ENCODE data around the gene RANBP3. TPM values are rescaled to one million over a fixed set of nuclear protein-coding genes. Genes with fewer than 3 reads are reported as not detected.

RANBP3 gene
- total RNA-seq, 1 experiment from 2014 or later, result 59.5 TPM

- Mint-ChIP-seq H3K27me3 (ENCODE audit: insufficient read depth, unreplicated experiment) (no peaks in the 10 kb centered on the region), H3K4me1 (ENCODE audit: insufficient read depth, unreplicated experiment) (peaks cover 6% of the 10 kb centered on the region), H3K9me3 (ENCODE audit: unreplicated experiment) (no peaks in the 10 kb centered on the region), H3K36me3 (ENCODE audit: insufficient read depth, unreplicated experiment) (peaks cover 67% of the 10 kb centered on the region), H3K27ac (ENCODE audit: low read depth, unreplicated experiment) (no peak overlapping the region), H3K4me3 (ENCODE audit: unreplicated experiment) (no peak overlapping the region)
- ChIA-PET CTCF (interaction anchor here (0.5 kb wide), 1 partner anchor 30 kb away, joined by 5 read pairs; no protein-coding TSS in a partner anchor), POLR2A (interaction anchor here (0.8 kb wide), 1 partner anchor 144 kb away, joined by 3 read pairs; no protein-coding TSS in a partner anchor)
- no peak for TF ChIP-seq CTCF (IDR thresholded peaks at IDR 0.05; ENCODE audit: unreplicated experiment)
- DNase-seq (ENCODE audit: unreplicated experiment), result no peak
- BruUV-seq (replicated peaks), result no TSS peak
- intact Hi-C loops (cut with micrococcal nuclease), result no loop called here
These were observed 59.4 kb downstream of the RANBP3 start for GRCh38 chr19:5918463-5919079.

GRCh38 chr19:5917431-5918107 lies 60.4 kb downstream of the RANBP3 start:
- no peak for DNase-seq (ENCODE audit: unreplicated experiment)
- ChIA-PET POLR2A (interaction anchor here (0.6 kb wide), 1 partner anchor 123 kb away, joined by 3 read pairs; no protein-coding TSS in a partner anchor), CTCF (interaction anchor here (0.6 kb wide), 1 partner anchor 11 kb away, joined by 3 read pairs; no protein-coding TSS in a partner anchor)
- H3K4me3 Mint-ChIP-seq (ENCODE audit: unreplicated experiment), result no peak overlapping the region
- peaks cover 6% of the 10 kb centered on the region for H3K4me1 Mint-ChIP-seq (ENCODE audit: insufficient read depth, unreplicated experiment)
- no TSS peak for BruUV-seq (replicated peaks)
- intact Hi-C loops (cut with micrococcal nuclease), result no loop called here
- no peak for TF ChIP-seq CTCF (IDR thresholded peaks at IDR 0.05; ENCODE audit: unreplicated experiment)
- H3K27me3 Mint-ChIP-seq (ENCODE audit: insufficient read depth, unreplicated experiment), result no peaks in the 10 kb centered on the region
- peaks cover 70% of the 10 kb centered on the region for H3K36me3 Mint-ChIP-seq (ENCODE audit: insufficient read depth, unreplicated experiment)
- no peak overlapping the region for H3K27ac Mint-ChIP-seq (ENCODE audit: low read depth, unreplicated experiment)
- no peaks in the 10 kb centered on the region for H3K9me3 Mint-ChIP-seq (ENCODE audit: unreplicated experiment)

- BruUV-seq (replicated peaks), result no TSS peak
- DNase-seq (ENCODE audit: unreplicated experiment), result no peak
- no peak overlapping the region for H3K27ac Mint-ChIP-seq (ENCODE audit: low read depth, unreplicated experiment)
- intact Hi-C loops (cut with micrococcal nuclease), result no loop called here
- H3K27me3 Mint-ChIP-seq (ENCODE audit: insufficient read depth, unreplicated experiment), result no peaks in the 10 kb centered on the region
- no peak for TF ChIP-seq CTCF (IDR thresholded peaks at IDR 0.05; ENCODE audit: unreplicated experiment)
- no peaks in the 10 kb centered on the region for H3K9me3 Mint-ChIP-seq (ENCODE audit: unreplicated experiment)
- H3K36me3 Mint-ChIP-seq (ENCODE audit: insufficient read depth, unreplicated experiment), result peaks cover 61% of the 10 kb centered on the region
- ChIA-PET POLR2A (no interaction called here), CTCF (interaction anchor here (0.6 kb wide), 1 partner anchor 19 kb away, joined by 3 read pairs; no protein-coding TSS in a partner anchor)
- peaks cover 6% of the 10 kb centered on the region for H3K4me1 Mint-ChIP-seq (ENCODE audit: insufficient read depth, unreplicated experiment)
- H3K4me3 Mint-ChIP-seq (ENCODE audit: unreplicated experiment), result no peak overlapping the region
These were observed 61.7 kb downstream of the RANBP3 start for GRCh38 chr19:5916181-5916708.

GRCh38 chr19:5915782-5916165 lies 62.2 kb downstream of the RANBP3 start:
- no peak for DNase-seq (ENCODE audit: unreplicated experiment)
- POLR2A ChIA-PET, result no interaction called here
- H3K36me3 Mint-ChIP-seq (ENCODE audit: insufficient read depth, unreplicated experiment), result peaks cover 66% of the 10 kb centered on the region
- H3K9me3 Mint-ChIP-seq (ENCODE audit: unreplicated experiment), result no peaks in the 10 kb centered on the region
- no peak for TF ChIP-seq CTCF (IDR thresholded peaks at IDR 0.05; ENCODE audit: unreplicated experiment)
- H3K27ac Mint-ChIP-seq (ENCODE audit: low read depth, unreplicated experiment), result no peak overlapping the region
- CTCF ChIA-PET, result interaction anchor here (0.6 kb wide), 1 partner anchor 20 kb away, joined by 3 read pairs; no protein-coding TSS in a partner anchor
- no peaks in the 10 kb centered on the region for H3K27me3 Mint-ChIP-seq (ENCODE audit: insufficient read depth, unreplicated experiment)
- intact Hi-C loops (cut with micrococcal nuclease), result no loop called here
- peaks cover 6% of the 10 kb centered on the region for H3K4me1 Mint-ChIP-seq (ENCODE audit: insufficient read depth, unreplicated experiment)
- H3K4me3 Mint-ChIP-seq (ENCODE audit: unreplicated experiment), result no peak overlapping the region
- no TSS peak for BruUV-seq (replicated peaks)

All from MCF 10A (cell line).